Mucosa of gallbladder (tissue), 1 donor: Measurements from ENCODE around the gene HEG1. TPM values are rescaled to one million over a fixed set of nuclear protein-coding genes. Genes with fewer than 3 reads are reported as not detected.

Experiments
- DNase-seq: peaks from one replicate; pipeline ENCODE4 v3.0.0-alpha.2; 2020; ENCODE audit warnings: low spot score
- total RNA-seq: library from RNA; stranded (reverse); gene quantifications from one replicate; pipeline ENCODE4 v1.2.1, GENCODE V29; 2021
- donor health status: DM: no; HTN: no; CAD: no.

Gene HEG1
- total RNA-seq, 1 donor from 2014 or later: 47.6 TPM

GRCh38 chr3:125072301-125072700 is 16.5 kb upstream of the HEG1 start:
- DNase-seq: no peak

GRCh38 chr3:125069968-125070745 is 14.4 kb upstream of the HEG1 start:
- DNase-seq: no peak

GRCh38 chr3:125069452-125069851 is 13.7 kb upstream of the HEG1 start:
- DNase-seq: no peak

GRCh38 chr3:125068265-125068664 is 12.5 kb upstream of the HEG1 start:
- no peak for DNase-seq

GRCh38 chr3:125067225-125067624 is 11.4 kb upstream of the HEG1 start:
- no peak for DNase-seq

- no peak for DNase-seq
Observed at GRCh38 chr3:125062904-125063618, 7.3 kb upstream of the HEG1 start.

GRCh38 chr3:125061646-125062045 is 5.8 kb upstream of the HEG1 start:
- DNase-seq: no peak

- DNase-seq: peak; percentile 53
Observed at GRCh38 chr3:125061170-125061569, 5.4 kb upstream of the HEG1 start.

GRCh38 chr3:125059488-125060245 is 3.9 kb upstream of the HEG1 start:
- peak; percentile 57 for DNase-seq

GRCh38 chr3:125058959-125059358 is 3.2 kb upstream of the HEG1 start:
- DNase-seq: no peak

- DNase-seq: no peak
Observed at GRCh38 chr3:125058529-125058928, 2.7 kb upstream of the HEG1 start.

- no peak for DNase-seq
Observed at GRCh38 chr3:125057186-125057850, 1.5 kb upstream of the HEG1 start.

- DNase-seq: no peak
Observed at GRCh38 chr3:125055331-125055912, 375 bp downstream of the HEG1 start.

GRCh38 chr3:125054449-125055329 is 1.1 kb downstream of the HEG1 start:
- no peak for DNase-seq

GRCh38 chr3:125054062-125054448 is 1.7 kb downstream of the HEG1 start:
- no peak for DNase-seq

- DNase-seq: no peak
Observed at GRCh38 chr3:125053304-125053699, 2.5 kb downstream of the HEG1 start.

- DNase-seq: no peak
Observed at GRCh38 chr3:125052624-125053303, 3.0 kb downstream of the HEG1 start.

GRCh38 chr3:125051715-125052581 is 3.8 kb downstream of the HEG1 start:
- peak; percentile 27 for DNase-seq

- no peak for DNase-seq
Observed at GRCh38 chr3:125051205-125051604, 4.6 kb downstream of the HEG1 start.
